NCI-H1694 treated with DMSO at 0.1 percent for 48 hours (cell line): ENCODE measurements around the gene PPIL1.
"Not testable (repeated sequence)": the region's sequence is repeated elsewhere in the genome, so short reads cannot be mapped to it uniquely, and the experiment has no call there.

Experiments
- DNase-seq: peaks from one replicate; lab custom pipeline; 2025; lab: John Stamatoyannopoulos, UW

The PPIL1 gene

GRCh38 chr6:36874443-36875249 is at the start of gene PPIL1:
Gene PPIL1 (minus strand): TSS chr6:36874803. CDS start chr6:36874772, 31 bp downstream.
- peak; percentile 93 for DNase-seq

DNA sequence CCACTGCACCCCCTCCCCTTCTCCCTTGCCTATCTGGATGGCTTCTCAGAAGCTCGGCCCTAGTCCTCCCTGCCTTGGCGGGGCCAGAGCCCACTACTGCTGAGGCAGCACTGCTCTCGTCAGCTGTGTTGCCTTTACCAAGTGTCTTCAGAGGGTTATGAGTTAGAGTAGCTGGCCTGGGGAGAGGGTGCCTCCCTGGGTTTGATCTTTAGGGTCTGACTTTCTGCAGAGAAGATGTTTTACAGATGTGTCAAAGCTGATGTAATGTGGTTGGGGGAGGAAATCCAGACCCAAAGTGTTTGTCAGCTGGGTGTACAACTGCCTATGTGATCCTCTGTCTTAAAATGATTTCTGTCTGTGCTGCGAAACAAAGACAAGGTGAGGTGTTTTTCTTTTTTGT is 49.5 kb upstream of the PPIL1 start:
- DNase-seq: no peak

- no peak for DNase-seq
These were observed 45.9 kb upstream of the PPIL1 start for GRCh38 chr6:36920546-36920945.

GRCh38 chr6:36920049-36920448 is 45.4 kb upstream of the PPIL1 start:
- no peak for DNase-seq

GRCh38 chr6:36917541-36918193 is 43.1 kb upstream of the PPIL1 start:
- DNase-seq: no peak

DNA sequence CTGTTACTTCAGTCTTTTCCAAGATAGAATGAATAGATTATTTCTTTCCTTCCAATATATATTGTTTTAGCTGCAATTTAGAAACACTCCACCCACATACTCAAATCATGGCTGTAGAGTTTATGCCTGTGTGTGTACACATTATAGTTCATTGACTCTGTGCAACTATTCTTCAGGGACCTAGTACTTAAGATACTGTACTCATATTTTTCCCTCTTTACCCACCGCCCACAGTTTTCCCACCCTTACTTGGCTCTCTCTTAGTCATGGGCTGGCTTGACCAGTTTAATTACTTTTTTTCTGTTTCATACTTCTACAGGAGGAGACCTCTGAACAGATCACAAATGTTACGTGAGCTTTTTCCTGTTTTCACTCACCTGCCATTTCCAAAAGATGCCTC is 41.5 kb upstream of the PPIL1 start:
- no peak for DNase-seq

DNA sequence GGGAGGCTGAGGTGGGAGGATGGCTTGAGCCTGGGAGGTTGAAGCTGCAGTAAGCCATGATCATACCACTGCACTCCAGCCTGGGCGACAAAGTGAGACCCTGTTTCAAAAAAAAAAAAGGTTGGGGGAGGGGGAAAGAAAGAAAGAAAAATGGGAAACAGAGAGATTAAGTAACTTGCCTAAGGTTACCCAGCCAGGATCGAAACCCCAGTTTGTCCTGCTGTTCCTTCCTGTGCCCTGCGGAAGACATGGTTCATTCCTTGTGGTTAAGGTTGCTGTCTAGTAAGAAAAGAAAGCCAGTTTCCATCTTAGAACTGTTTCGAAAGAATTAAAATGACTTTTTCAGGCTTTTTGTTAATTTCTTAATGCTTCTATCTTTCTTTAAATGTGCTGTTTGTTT is 41.0 kb upstream of the PPIL1 start:
- DNase-seq: no peak

DNA sequence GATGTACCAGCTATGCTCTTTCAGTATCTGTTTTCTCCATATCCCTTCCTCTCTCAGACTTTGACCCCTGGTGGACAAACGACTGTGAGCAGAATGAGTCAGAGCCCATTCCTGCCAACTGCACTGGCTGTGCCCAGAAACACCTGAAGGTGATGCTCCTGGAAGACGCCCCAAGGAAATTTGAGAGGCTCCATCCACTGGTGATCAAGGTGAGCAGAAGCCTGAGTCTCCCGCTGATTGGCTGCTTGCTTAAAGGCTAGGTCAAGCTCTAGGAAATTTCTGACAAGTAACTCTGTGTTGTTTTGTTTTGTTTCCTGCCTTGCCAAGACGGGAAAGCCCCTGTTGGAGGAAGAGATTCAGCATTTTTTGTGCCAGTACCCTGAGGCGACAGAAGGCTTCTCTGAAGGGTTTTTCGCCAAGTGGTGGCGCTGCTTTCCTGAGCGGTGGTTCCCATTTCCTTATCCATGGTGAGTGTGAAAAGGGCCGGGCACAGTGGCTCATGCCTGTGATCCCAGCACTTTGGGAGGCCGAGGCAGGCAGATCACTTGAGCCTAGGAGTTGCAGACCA is 39.7 kb upstream of the PPIL1 start:
- DNase-seq: no peak

DNA sequence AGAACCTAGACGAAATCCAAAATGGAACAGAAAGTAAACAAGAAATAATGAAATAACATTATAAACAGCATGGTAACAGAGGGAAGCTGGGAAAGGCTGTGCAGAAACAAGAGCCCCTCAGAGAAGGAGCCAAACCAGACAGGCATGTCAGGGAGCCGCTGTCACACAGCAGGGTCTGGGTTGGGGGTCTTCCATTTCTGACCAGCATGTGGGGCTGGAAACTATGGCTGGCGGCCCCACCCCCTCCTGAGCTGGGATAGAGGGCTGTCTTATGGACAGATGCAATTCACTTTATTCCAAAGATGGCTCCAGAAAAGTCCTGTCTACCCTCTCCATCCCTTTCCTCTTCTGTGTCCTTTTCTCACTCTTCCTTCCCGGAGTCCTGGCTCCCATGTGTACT is 38.5 kb upstream of the PPIL1 start:
- DNase-seq: no peak

DNA sequence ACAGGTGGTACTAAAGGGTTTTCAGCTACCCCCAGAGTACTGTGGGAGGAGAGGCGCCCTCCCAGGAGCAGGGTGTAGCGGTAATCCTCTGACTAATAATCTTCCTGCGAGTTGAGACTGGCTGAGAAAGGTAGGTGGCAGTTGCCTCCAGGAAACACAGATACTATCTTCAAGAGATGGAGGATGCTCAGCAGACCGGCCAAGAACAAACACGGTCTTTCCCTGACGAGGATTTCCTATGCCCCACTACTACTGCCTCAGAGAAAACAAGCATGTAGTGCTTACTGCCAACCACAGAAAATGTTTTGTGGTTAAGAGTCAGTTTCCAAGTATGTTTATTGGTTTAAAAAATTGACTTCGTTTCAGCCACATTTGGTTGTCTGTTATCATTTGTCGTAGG is 38.0 kb upstream of the PPIL1 start:
- no peak for DNase-seq

DNA sequence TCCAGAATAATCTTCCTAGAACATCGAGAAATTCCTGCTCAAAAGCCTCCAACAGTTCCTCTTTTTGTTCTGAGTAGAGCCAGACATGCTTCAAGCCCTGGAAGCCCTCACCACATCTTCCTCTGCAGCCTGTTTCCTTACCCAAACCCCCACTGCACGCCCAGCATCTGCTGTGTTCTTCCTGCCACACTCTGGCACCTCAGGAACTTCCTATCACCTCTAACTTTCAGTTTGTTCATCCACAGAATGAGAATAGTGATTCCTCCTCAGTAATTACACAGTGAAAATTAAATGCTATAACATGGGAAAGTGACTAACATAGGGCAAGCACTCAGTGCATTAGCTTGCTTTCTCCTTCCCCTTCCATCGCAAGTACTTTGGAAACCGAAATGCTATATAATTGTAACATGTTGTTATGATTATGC is 37.4 kb upstream of the PPIL1 start:
- DNase-seq: no peak

DNA sequence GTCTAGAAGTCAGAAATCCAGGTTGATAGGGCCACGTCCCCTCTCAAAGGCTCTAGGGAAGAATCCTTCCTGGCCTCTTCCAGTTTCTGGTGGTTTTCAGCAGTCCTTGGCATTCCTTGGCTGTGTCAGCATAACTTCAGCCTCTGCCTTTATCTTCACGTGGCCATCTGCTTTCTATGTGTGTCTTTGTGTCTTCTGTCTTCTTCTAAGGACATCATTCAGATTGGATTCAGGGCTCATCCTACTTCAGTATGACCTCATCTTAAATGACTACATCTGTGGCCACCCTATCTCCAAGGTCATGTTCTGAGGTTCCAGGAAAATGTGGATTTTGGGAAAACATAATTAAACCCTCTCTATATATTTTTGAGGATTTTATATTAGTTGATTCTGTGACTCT is 34.1 kb upstream of the PPIL1 start:
- DNase-seq: no peak

DNA sequence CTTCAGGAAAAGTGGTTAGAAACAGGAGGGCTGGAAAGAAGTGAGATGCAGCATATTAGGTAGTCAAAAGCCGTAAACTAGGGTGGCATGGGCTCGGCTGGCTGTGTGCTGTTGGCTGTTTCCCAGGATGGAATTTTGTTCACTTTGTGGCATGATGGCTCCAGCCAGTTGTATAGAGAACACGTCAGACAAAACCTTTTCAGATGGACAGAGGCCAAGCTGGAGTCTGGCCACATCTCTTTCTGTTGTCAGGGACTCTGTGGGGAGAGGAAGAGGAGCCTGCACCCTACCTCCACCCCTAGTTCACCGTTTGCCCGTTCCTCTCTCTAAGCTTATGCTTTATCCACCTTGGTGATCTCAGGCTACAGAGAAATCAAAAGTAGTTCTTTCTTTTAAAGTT is 33.2 kb upstream of the PPIL1 start:
- DNase-seq: no peak

- DNase-seq: peak; percentile 63
These were observed 32.1 kb upstream of the PPIL1 start for GRCh38 chr6:36906539-36907325.

DNA sequence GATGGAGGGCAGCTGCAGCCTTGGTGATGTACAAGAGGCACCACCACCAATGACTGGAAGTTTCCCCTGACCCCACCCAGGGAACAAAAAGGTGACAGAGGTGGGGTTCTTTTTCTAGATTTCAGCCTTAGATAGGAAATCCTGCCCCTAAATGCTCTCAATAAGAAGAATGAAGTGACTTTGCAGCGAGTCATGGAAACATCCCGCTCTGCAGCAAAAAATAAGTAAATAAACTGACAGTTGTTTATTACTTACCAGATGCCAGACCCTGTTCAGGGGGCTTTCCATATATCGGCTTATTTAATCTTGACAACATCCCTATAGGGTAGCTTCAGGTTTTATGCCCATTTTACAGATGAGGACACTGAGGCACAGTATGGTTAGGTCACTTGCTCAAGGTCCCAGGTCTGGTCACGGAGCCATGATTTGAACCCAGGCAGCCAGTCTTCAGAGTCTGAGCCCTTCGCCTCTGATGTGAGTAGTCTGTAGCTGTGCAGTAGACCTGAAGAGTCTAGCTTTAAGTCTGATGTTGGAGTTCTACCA is 30.3 kb upstream of the PPIL1 start:
- DNase-seq: no peak

- no peak for DNase-seq
These were observed 29.5 kb upstream of the PPIL1 start for GRCh38 chr6:36904114-36904513.

DNA sequence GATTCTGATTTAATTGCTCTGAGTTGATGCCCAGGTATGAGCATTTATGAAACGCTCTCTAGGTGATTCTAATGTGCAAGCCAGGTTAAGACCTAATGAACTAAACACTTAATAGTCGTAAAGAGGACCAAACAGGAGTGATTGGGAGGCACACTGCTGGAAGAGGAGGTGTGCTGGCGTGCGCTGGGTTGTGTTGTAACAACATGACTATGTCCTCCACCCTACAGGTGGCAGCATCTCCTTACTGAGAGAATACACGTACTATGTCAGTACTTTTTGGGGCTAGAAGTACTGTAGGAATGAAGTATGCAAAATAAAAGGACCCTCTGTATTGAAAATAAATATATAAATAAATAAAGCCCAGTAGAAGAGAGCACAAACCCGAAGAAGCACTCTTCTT is 23.0 kb upstream of the PPIL1 start:
- no peak for DNase-seq

GRCh38 chr6:36893976-36894932 is 19.7 kb upstream of the PPIL1 start:
- DNase-seq: no peak

GRCh38 chr6:36891153-36891552 is 16.6 kb upstream of the PPIL1 start:
- not testable (repeated sequence) for DNase-seq

GRCh38 chr6:36890112-36890663 is 15.6 kb upstream of the PPIL1 start:
- no peak for DNase-seq
